Putamen (tissue), 1 donor: ENCODE measurements around the gene SPATA31A3.
"Not testable (repeated sequence)": the region's sequence is repeated elsewhere in the genome, so short reads cannot be mapped to it uniquely, and the experiment has no call there.

Experiments used
- DNase-seq: peaks from one replicate; pipeline ENCODE4 v3.0.0-alpha.2; 2016; ENCODE audit warnings: low spot score

Gene SPATA31A3

DNA sequence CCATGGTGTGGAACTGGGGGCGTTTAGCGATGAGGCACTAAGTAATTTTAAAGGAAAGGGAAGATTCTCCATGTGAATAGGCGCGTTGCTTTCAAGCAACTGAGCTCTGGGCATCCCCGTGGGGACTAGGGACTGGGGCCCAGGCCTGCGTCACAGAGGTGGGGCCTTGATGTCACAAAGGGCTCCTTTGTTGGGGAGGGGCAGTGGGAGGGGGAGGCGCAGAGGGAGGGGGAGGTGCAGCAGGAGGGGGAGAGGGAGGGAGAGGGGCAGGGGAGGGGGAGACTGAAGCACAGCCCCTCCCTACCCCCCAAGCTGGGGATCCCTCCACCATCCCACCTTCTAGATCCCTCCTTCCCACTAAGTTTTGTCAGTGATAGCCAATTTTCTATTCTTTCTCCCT, at the start of gene SPATA31A3:
Gene SPATA31A3, minus strand, starts transcription at position 101 of the 400 bp plus-strand sequence. Its CDS starts 29 bp downstream, at position 72.
- DNase-seq: not testable (repeated sequence)

DNA sequence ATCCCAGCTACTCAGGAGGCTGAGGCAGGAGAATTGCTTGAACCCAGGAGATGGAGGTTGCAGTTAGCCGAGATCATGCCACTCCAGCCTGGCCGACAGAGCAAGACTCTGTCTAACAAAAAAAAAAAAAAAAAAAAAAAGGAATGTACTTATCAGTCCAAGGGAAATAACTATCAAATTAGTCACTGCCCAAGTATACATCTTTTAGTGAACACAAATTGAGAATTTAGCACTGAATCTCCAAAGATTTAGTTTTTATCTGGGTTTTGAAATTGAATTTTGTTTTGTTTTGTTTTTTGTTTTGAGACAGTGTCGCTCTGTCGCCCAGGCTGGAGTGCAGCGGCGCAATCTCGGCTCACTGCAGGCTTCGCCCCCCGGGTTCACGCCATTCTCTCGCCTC, 39.8 kb downstream of the SPATA31A3 start:
- not testable (repeated sequence) for DNase-seq

DNA sequence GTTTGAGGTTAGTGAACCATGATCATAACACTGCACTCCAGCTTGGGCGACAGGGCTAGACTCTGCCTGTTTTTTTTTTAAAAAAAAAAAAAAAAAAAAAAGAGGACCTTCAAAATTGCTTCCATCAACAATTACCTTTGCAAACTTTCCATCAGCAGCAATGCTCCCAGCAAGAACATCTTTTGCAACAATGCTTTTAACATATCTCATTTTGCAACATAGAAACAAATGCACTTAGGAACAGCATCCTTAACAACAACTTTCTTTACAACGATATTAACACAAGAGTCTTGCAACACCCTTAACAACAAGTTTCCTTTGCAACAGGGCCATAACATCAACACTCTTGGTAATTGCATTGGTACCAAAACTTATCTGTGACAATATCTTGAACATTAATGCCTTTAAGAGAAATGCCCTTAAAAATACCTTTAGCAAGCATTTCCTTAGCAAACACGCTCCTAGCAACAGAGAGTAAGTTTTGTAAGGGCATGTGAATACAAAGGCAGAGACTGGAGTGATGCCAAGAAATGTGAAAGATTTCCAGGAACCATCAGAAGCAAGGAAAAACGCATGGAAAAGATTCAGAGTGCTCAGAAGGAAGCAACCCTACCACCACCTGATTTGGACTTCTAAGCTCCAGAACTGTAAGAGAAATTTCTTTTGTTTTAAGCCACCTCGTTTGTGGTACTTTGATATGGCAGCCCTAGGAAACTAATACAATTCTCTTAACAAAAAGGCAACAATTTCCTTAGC, 49.8 kb downstream of the SPATA31A3 start:
- not testable (repeated sequence) for DNase-seq

DNA sequence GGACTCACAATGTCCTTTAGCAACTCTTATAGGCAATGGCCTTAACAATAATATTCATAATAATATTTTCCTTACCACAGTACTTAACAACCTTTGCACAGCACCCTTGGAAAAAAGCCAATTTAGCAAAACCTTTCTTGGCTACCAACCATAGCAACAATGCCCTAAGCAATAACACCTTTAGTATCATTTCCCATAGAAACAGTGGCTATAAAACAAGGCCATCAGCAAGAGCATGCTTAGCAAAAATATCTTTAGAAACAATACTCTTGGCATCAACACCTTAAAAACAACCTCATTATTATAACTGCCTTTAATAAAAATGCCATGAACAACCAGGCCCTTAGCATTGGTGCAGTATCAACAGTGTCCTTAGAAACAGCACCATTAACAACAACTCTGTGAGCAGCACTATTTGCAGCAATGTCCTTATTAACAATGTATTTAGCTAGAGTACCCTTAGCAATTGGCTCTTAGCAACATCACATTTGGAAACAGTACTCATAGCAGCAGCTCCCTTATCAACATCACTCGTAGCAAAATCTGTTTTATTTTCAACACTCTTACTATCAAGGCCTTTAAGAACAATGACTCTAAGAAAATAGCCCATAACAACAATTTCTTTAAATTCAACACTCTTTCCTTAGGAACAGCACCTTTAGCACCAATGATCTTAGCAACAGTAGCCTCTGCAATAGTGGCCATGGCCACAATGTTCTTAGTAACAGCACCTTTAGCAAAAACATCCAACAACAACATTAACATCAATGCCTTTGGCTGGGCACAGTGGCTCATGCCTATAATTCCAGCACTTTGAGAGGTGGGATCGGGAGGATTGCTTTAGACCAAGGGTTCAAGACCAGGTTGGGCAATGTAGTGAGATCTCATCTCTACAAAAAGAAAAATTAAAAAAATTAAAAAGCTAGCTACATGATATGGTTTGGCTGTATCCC, 52.2 kb downstream of the SPATA31A3 start:
- not testable (repeated sequence) for DNase-seq

DNA sequence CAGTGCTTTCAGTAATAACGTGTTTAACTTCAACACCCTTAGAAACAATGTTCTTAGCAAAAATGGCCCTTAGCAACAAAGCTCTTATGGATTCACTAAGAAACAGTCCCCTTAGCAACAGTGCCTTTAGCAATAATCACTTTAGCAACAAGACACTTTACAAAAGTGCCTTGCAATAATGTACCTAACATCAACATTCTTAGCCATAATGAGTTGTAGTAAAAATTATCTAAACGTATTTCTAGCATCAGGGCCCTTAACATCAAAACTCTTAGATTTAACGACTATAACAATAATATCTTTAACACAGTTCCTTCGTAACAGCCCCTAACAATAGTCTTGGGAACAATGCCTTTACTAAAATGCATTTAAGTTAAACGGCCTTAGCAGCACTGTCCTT, 54.0 kb downstream of the SPATA31A3 start:
- DNase-seq: not testable (repeated sequence)

DNA sequence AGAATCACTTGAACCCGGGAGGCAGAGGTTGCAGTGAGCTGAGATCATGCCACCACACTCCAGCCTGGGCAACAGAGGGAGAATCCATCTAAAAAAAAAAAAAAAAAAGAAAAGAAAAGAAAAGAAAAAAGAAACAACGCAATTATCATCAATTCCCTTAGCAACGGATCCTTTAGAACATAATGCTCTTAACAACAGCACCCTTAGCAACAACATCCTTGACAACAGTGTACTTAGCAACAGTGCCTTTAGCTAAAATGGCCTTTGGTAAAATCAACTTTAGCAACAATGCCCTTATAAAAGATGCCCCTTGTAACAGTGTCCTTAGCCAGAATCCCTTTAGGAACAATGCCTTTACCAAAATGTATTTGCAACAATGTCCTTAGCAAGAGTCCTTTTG, 54.7 kb downstream of the SPATA31A3 start:
- DNase-seq: not testable (repeated sequence)
